ENCODE data around the gene NDUFS2. TPM values are rescaled to one million over a fixed set of nuclear protein-coding genes. Genes with fewer than 3 reads are reported as not detected.

The NDUFS2 gene
- total and polyA plus RNA-seq, 2 of the 8 experiments (the other 6 are each of a cell fraction or from before 2014, with no cell fraction given): 95.1 to 113 TPM

- TF ChIP-seq RAD21 (IDR thresholded peaks at IDR 0.05 in 1 of 2, conservative IDR thresholded peaks at IDR 0.05 in 1 of 2; ENCODE audit: low read depth in 2 of 2, low read length in 2 of 2) (no peak), SP2 (IDR thresholded peaks at IDR 0.05; ENCODE audit: low read length) (no peak), EP300 (IDR thresholded peaks at IDR 0.05; ENCODE audit: borderline replicate concordance in 1 of 2, low read depth in 2 of 2, low read length in 2 of 2) (no peak), TAF1 (IDR thresholded peaks at IDR 0.05; ENCODE audit: low read depth, low read length) (no peak), SIN3A (conservative IDR thresholded peaks at IDR 0.05 in 1 of 2, IDR thresholded peaks at IDR 0.05 in 1 of 2; ENCODE audit: low read depth in 1 of 2, low read length in 2 of 2) (no peak), HDAC6 (IDR thresholded peaks at IDR 0.05; ENCODE audit: low read depth, low read length) (no peak), NRF1 (IDR thresholded peaks at IDR 0.05; ENCODE audit: low read depth, low read length) (no peak)
Measured at GRCh38 chr1:161168906-161169305, 33.3 kb upstream of the NDUFS2 start (continued).

All from H1 (cell line).